Posterior cingulate gyrus (tissue), 11 donors: ENCODE measurements around the gene CNTNAP2.

Experiments used
- DNase-seq, 10 donors: peaks; one replicate each; pipeline versions ENCODE4 v3.0.0 to v3.0.0-alpha.2; 2020 to 2021; ENCODE audit warnings: mixed read lengths in 3 of 10
- intact Hi-C: fragments of 100-400 bp; cut with DNase I; formaldehyde crosslinking; loops from one replicate; pipeline ENCODE4 v1.15.1; 2023

CNTNAP2 gene

DNA sequence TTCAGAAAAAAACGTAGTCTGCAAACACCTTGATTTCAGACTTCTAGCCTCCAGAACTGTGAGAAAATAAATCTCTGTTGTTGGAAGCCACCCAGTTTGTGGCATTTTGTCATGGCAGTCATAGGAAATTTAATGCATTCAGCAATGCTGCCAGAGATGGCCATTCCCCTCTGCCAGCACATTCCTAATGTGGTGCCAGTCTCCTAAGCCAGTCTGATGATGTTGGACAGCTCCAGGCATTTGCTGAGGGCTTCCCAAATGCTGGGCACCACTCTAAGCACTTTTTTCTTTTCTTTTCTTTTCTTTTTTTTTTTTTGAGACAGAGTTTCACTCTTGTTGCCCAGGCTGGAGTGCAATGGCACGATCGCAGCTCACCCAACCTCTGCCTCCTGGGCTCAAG is 1807.2 kb downstream of the CNTNAP2 start:
- DNase-seq = no peak
- intact Hi-C loops = no loop called here

DNA sequence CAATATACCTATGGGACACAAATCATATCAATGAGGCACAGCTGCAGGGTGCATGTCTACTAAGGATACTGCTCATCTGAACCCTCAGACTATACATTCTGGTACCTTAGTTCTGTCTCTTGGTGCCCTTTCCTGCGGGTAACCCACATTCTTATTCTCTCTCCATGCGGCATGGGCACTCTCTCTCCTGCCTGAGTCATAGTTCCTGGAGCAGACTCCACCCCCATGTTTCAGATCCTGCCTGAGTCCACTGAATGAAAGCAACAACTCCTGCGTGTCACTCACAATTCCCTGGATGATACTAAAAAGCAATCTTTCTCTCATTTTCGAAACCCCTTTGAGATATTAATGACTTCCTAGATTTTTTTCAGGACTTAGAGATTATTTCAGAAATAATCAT is 1820.8 kb downstream of the CNTNAP2 start:
- intact Hi-C loops = no loop called here
- DNase-seq = no peak

DNA sequence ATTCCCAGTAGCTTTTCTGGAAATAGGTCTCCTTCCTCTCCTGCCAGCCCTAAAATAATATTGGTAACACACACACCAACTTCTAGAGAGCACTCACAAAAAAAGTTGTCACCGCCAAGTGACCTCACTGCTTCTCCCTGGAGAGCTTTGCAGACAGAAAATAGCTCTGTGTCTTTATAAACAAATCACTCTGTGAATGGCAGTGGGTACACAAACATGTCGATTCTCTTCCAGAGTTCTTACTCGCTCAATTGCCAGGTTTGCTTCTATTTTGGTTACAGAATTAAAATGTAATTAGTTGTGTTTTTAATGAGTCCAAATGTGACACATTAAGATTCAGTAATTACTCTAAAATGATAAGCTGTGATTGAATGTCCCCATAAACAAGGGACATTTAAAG is 1824.8 kb downstream of the CNTNAP2 start:
- DNase-seq = no peak
- intact Hi-C loops = no loop called here

DNA sequence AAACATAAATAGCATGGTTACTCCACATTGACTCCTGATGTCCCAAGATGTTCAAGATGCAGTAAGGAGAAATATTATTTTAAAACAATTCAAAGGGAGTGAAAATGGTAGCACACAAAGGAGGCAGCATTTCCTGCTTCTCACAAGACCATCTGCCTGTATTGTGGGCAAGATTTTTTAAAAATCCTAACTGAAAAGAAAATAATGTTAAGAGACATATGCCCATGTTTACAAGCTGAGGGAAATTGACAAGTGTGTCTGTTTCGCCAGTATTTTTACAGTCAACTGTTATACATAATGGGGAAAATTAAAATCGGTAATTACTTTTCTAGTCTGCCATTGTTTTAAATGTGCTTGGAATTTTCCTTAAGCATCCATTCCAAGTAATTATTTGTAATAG is 1827.7 kb downstream of the CNTNAP2 start:
- DNase-seq = no peak
- intact Hi-C loops = no loop called here

DNA sequence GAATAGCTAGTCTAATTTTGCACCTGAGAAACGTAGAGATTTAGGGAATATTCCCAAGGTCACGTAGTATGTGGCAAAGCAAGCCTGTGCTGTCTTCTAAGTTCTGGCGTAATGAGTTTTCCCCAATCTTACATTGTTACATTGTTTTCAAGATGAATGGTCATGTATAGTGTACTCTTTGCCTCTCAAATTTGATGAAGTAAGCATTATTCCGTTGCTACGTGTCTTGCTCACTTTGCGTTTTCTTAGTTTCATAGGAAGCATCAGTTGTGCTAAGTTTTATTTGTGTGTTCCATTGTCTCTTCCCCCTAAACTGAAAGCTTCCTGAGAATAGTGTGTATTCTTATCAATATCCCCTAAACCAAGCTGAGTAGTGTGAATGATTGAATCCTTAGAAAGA is 1836.3 kb downstream of the CNTNAP2 start:
- intact Hi-C loops = no loop called here
- no peak for DNase-seq

DNA sequence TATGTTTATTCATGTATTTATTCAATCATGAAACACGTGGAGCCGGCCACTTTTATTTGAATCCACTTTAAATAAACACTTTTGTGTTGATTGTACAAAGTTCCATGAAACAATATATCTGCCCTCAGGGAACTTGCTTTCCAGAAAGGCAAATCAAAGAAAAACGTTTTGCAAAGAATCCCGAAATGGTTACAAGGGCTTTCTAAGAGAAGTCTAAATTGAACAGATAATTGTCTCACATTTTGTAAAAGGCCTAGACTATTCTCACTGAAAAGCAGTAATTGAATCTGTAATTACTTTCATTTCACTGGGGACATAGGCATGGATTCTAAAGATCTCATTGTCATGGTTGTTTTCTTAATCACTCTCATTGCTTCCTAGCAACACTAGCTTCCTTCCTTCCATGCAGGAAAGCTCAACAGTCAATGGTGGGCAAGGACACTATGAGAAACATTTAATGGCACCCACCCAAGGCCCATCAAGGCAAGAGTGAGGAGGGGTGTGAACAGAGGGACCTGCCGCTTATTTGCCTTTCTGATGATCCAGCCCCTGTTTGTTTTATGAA is 1851.5 kb downstream of the CNTNAP2 start:
- intact Hi-C loops = no loop called here
- no peak for DNase-seq

DNA sequence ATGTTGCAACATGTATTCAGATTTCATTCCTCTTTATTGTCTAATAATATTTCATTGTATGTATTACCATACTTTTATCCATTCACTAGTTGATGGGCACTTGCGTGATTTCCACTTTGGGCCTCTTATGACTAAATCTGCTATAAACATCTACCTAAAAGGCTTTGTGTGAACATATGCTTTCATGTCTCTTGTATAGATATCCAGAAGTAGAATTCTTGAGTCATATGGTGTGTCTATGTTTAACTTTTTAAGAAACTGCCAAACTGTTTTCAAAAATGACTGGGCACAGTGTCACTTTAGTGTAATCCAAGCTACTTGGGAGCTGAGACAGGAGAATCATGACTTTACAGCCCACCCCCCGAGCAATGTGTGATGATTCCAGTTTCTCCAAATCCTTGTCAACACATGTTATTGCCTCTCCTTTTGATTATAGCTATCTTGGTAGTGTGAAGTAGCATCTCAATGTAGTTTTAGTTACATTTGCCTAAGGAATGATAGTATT is 1855.1 kb downstream of the CNTNAP2 start:
- DNase-seq = no peak

DNA sequence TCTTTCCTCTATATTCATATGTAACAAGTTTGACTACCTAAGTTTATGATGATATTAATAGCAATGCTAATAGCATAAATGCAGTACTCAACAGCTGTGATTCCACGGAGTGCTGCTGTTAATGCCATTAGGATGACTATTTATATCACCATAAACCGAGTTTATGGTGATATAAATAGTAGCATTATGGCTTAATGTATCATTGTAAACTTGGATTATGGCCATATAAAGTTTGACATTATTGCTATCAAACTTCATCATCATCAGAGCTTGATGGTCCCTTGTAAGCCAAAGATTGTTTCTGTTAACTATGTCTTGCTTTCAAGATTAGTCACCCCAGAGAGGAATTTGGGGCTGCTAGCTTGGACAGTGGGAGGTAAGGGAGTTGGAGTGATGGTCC is 1861.6 kb downstream of the CNTNAP2 start:
- intact Hi-C loops = no loop called here
- no peak for DNase-seq

More for the DNA sequence above, 1855.1 kb downstream of the CNTNAP2 start:
- intact Hi-C loops = no loop called here

DNA sequence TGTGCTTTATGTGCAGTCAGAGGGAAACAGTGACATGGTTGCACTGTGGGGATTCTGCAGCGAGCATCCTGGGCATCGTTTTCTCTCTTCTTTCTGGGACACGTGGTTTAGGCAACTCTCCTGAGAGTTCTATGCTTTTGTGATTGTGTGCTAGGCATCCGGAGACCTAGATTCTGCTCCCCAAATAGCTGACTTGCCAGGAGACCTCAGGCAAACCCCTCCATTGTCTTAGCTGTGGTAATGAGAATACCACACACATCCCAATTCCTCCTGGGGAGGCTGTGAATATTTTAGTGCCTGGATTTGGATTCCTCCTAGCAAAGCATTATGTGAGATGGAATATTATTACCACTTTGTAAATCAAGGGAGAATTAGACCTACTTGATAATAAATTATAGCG is 1862.0 kb downstream of the CNTNAP2 start:
- intact Hi-C loops = no loop called here
- DNase-seq = no peak

DNA sequence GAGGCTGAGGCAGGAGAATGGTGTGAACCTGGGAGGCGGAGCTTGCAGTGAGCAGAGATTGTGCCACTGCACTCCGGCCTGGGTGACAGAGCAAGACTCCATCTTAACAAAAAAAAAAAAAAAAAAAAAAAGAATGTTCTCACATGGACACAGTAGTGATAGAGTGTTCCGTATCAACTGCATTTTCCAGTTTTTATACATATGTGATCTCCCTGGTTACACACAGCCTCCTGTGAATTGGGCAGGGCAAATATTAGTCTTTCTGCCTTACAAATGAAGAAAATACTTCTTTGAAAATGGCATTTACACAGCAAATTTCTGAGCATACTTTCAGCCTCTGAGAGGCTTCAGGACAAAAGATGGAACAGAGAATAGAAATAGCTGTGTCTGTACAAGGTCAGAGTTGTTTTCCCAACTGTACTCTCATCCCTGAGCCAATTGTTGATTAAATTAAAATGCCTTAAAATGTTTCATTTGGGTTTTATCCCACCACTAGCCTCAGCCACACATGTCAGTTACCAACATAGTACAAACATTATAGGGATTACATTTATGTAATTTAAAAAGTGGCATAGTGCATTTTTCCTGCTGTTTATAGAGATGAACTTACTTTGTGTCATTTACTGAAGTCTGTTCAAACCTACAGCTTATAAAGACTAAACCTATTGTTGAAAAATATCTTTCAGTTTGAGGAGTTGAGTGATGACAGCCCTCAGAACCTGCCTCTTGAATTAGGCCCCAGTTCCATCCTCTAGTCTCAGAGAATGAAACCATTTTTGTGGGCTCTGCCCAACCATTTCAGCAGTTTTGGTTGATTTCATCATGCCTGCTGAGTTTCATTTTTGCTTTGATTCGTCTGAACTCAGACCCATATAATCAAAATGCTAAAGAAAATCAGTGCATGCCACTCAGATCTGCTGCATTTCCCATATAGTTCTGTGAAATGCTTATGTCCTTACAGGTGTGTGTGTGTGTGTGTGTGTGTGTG is 1864.5 kb downstream of the CNTNAP2 start:
- intact Hi-C loops = no loop called here
- no peak for DNase-seq

DNA sequence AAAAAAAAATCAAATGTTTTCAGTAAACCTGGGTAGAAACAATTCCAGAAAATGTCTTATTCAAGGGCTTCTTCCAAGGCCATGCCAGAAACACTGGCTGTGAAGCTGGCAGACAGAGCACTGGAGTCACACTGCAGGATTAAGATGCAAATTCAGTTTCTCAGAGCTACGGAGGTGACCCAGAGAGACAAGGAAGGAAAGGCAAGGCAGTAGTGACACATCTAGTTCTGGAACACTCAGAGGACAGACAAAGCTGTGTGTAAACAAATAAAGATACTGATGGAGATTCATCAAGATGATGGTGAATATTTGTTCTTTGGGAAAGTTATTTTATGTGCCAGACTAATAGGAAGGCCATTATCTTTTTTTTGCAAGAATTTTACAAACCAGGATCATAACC is 1865.7 kb downstream of the CNTNAP2 start:
- intact Hi-C loops = no loop called here
- no peak for DNase-seq

DNA sequence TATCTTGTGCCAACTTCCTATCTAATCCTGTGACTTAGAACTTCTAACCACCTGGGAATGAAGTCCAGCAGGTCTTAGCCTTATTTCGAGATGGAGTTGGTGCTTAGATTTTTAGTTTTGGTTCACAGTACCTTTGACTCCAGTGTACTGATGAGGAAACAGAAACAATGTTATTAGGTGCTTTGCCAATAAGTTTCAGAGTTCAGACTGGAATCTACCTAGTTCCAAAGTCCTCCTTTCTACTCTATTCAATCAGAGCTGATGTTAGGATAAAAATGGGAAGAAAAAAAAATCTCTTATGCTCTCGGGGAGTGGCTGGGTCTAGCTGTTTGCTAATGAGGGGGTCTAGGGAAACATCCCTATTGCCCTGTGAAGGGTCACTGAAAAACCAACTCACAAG is 1867.7 kb downstream of the CNTNAP2 start:
- intact Hi-C loops = no loop called here
- no peak for DNase-seq

DNA sequence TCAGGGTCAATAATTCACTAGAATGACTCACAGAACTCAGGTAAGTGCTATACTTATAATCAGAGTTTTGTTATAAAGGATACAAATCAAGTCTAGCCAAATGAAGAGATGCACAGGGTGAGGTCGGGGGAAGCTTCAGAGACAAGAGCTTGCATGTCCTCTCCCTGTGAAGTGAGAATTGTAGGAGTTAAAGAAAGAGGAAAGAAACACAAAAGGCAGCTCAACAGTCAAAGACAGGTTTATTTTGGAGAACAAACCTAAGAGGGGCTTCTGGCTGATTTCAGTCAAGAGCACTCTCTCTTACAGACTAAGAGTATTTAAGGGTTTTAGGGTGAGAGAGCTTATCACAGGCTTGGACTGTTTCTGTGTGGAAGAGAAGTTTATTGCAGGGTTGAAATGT is 1873.5 kb downstream of the CNTNAP2 start:
- intact Hi-C loops = no loop called here
- DNase-seq = no peak

DNA sequence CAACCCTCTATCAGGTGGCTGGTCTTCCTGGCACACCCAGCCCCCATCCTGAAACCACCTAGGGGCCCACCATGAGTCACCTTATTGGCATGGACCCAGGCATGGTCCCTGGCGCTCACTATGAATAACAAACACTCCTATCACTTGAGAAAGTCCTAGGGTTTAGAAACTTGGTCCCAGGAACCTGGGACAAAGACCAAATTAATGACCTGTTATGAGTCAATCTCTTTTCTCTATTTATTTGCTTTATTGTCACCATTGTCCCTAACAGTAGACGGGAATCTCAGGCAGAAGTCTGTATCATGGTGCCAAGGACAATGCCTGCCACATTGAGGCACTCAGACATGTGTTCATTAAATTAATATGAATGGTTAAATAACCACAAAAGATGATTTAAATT is 1874.3 kb downstream of the CNTNAP2 start:
- DNase-seq = no peak
- intact Hi-C loops = no loop called here

DNA sequence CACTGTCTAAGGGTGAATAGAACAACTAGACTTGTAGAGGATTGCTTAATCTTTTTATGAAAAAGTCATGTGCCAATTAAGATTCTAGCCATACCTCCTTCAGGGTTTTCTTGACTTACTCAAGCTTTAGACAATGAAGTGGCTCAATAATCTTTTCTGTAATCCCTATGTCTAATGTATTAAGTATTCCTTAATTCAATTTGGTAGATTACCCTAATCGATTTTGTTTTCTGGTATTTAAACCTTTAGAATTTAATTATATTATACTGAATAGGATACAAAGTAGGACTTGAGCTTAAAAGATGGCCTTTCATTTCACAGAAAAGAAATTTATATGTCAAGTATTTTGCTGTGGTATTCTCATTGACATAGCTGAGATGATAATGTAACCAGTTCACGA is 1876.1 kb downstream of the CNTNAP2 start:
- intact Hi-C loops = no loop called here
- DNase-seq = no peak

DNA sequence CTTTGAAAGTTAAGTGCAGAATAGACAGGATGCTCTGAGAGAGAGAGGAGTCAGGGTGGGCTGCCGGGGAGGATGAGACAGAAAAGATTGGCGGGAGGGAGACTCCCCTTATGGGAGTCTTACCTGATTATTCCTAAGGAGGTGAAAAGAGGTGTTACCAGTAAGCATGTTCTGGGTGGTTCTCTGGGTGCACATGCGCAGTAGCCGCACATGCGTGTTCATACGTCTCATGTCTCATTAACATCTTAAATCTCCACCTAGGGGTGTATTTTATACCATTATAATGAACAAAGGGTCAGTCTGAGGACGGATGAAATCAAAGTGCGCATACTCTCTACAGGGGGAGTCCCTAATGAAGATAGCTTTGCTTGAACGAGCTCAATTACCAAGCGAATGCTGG is 1881.0 kb downstream of the CNTNAP2 start:
- intact Hi-C loops = no loop called here
- DNase-seq = no peak

DNA sequence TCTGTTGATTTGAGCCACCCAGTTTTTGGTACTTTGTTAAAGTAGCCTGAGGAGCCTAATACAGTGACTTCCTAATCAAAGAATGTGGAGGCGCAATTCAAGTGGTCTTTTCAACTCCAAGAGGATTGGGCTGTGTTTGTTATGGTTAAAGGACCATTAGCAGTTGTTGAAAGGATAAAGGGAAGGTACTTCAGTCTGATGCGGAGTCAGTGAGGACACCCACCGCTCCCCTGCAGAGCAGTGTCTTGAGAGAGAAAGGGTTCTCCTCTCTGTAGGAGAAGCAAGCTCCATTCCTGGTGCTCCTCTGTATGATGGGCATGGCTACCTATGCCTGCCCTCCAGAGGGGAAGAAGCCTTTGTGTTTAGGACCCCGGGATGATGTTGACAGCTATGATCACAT is 1883.4 kb downstream of the CNTNAP2 start:
- intact Hi-C loops = no loop called here

DNA sequence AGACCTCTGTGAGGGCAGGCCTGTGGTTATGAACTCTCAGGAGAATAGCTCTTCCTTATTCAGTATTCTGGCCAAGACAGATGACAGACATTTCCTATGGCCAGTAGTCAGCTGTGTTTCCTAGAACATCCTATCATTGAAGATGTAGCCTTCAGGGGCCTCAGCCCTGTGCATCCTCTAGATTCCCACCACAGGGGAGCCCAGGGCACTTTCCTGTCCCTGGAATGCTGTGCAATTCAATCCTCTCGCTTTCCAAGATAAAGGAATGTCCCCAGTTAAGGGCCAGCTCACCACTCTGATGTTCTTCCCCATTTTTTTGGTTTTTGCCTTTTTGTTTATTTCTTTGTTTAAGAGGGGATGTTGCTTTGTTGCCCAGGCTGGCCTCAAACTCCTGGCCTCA is 1895.2 kb downstream of the CNTNAP2 start:
- intact Hi-C loops = no loop called here
- DNase-seq = no peak

More for the DNA sequence above, 1883.4 kb downstream of the CNTNAP2 start:
- DNase-seq = no peak

DNA sequence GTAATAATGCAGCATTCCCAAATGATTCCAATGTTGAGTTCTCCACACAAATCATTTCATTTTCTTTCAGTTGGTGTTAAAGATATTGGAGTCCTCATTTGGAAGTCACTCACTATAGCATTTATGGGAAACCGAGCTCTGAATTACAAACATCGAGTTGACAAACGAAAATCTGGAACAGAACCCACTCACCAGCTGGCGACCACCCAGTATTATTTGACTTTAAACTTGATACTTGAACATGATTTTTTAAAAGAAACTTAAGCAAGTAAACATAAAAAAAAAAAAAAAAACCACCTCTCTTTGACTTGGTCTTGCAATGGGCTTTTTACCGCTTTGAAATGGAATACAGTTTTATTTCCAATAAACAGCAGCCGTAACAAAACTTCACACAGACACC is 1897.4 kb downstream of the CNTNAP2 start:
- intact Hi-C loops = no loop called here
- DNase-seq = no peak

DNA sequence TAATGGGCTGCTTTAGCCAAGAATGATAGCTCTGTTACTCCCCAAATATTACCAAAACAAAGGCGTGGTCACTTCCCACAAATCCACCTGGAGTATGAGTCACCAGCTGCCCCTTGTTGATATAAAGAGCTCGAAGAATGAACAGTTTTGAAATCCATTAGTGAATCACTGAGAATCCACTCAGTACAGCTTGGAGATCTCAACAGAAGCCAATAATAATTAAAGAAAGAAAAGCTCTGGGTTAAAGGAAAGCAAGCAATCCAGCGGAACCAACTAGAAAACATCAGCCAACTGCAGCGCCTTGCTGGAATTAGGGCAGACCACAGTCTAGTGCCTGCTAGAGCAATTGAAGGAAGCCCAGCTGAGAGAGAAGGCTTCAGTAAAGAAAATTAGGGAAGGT is 1897.9 kb downstream of the CNTNAP2 start:
- intact Hi-C loops = no loop called here
- no peak for DNase-seq

DNA sequence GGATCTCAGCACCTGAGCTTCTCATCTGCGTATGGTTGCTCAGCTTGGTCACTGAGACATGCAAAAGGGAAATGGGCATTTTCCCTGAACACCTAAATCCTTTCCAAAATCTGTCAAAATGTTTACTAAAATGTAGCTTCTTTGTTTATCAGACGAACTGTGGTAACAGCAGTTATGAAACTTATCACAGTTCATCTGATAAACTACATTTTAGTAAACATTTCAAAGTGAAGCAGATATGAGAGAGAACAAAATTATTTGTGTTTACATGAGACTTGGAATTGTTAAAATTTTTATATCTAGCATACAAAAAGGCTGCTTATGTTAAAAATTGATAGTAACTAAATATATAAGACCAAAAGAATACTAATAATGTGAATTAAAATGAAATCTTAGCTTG is 1900.5 kb downstream of the CNTNAP2 start:
- intact Hi-C loops = no loop called here
- DNase-seq = no peak

DNA sequence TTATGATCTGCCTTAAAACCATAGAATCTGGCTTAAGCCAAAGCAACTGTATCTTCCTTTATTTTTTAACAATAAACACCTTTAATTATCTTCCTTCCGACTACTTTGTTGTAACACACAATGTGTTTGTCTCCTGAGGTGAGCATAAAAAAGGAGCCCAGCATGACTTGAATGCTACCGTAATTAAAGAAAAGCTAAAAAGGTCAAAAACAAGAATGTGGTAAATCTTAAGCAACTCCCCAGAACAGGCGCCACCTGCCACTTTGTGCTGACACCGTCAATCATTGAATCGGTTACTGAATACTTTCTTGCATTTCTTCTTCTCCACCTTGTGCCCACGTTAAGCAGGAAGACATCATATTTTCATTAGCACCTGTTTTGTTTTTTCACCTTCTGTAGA is 1904.1 kb downstream of the CNTNAP2 start:
- no peak for DNase-seq
- intact Hi-C loops = no loop called here
